Lower lobe of right lung (tissue), 2 donors: ENCODE measurements around the gene SLC29A1. TPM values are rescaled to one million over a fixed set of nuclear protein-coding genes. Genes with fewer than 3 reads are reported as not detected.

Experiments used
- ATAC-seq, 2 donors: fragments of 200-7000 bp; cut with Tn5 transposase; one replicate each; pipeline ENCODE4 v1.9.1; 2020 to 2022; ENCODE audit warnings: mild to moderate bottlenecking in 2 of 2, moderate library complexity in 2 of 2
- DNase-seq: peaks from one replicate; pipeline ENCODE4 v3.0.0-alpha.2; 2020
- H3K27ac ChIP-seq: fragments of 200-600 bp; one replicate; pipeline ENCODE4 v1.8.0; 2022
- H3K27me3 ChIP-seq: fragments of 200-600 bp; one replicate; pipeline ENCODE4 v1.8.0; 2022; ENCODE audit warnings: low read depth
- H3K36me3 ChIP-seq: fragments of 200-600 bp; one replicate; pipeline ENCODE4 v1.8.0; 2022; ENCODE audit warnings: mild to moderate bottlenecking
- H3K4me1 ChIP-seq: fragments of 200-600 bp; one replicate; pipeline ENCODE4 v1.8.0; 2022
- H3K4me3 ChIP-seq: fragments of 200-600 bp; one replicate; pipeline ENCODE4 v1.8.0; 2022; ENCODE audit warnings: mild to moderate bottlenecking
- H3K9me3 ChIP-seq: fragments of 200-600 bp; one replicate; pipeline ENCODE4 v1.8.0; 2022
- CTCF ChIP-seq: fragments of 200-600 bp; IDR thresholded peaks from one replicate; pipeline ENCODE4 v1.8.0; 2022; ENCODE audit warnings: antibody characterized with exemption, mild to moderate bottlenecking
- intact Hi-C: fragments of 100-400 bp; cut with DNase I; formaldehyde crosslinking; loops from one replicate; pipeline ENCODE4 v1.11.0; 2022
- total RNA-seq: library from RNA; stranded (reverse); fragmentation: NEBNext Ultra II Directional; extraction: Animal tissue kit (Norgen Biotek cat#: 25700); gene quantifications from one replicate; pipeline ENCODE4 v1.2.1, GENCODE V29; 2021
- donor health status: DM: no; HTN: yes; CAD: no; lungs with severe emphysema.

The SLC29A1 gene
- total RNA-seq, 1 donor from 2014 or later = 36.2 TPM

- intact Hi-C loops = no loop called here
- no peaks in the 10 kb centered on the region for H3K27me3 ChIP-seq
- ATAC-seq = no peak
- no peaks in the 10 kb centered on the region for H3K36me3 ChIP-seq
- H3K9me3 ChIP-seq = no peaks in the 10 kb centered on the region
- no peak for TF ChIP-seq CTCF
- peak overlapping the region; percentile 80 for H3K27ac ChIP-seq
- no peak for DNase-seq
- H3K4me1 ChIP-seq = peaks cover 81% of the 10 kb centered on the region
- peak overlapping the region; percentile 11 for H3K4me3 ChIP-seq
These were observed 2.5 kb upstream of the SLC29A1 start for GRCh38 chr6:44220913-44221290.

DNA sequence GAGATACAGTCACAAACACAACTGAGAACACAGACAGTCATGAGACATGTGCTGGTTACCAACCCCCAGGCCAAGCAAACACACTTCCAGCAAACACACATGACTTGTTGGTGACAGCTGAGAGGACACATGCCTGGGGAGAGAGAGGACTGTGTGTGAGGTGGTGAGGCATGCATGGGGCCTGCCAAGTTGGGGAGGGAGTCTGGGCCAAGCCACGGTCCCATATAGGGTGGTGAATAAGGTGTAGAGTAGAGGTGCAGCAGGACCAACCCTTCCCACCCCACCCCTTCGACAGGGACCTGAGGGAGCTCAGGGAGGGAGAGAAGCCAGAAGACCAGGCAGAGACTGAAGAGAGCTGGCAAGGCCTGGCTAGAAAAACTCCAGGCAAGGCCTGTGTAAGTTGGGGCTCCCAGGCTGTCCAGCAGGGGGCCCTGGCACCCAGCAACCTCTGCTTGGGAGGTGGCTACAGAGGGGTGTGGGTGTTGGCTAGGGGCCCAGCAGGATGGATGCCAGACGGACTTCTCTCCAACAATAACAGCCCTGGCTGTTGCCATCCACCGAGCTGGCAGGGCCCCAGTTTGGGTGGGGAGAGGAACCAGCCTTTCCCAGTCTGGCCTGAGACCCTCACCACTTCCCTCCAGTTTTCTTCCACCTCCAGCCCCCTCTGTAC, 2.0 kb upstream of the SLC29A1 start:
- intact Hi-C loops = no loop called here
- ATAC-seq = peak; percentile 72 to 81
- peak overlapping the region; percentile 80 for H3K27ac ChIP-seq
- no peaks in the 10 kb centered on the region for H3K36me3 ChIP-seq
- H3K27me3 ChIP-seq = no peaks in the 10 kb centered on the region
- peak overlapping the region; percentile 11 for H3K4me3 ChIP-seq
- peak; percentile 92 for DNase-seq
- peaks cover 86% of the 10 kb centered on the region for H3K4me1 ChIP-seq
- peak; percentile 84 for TF ChIP-seq CTCF
- no peaks in the 10 kb centered on the region for H3K9me3 ChIP-seq

GRCh38 chr6:44221961-44222335, 1.4 kb upstream of the SLC29A1 start:
- Histone ChIP-seq H3K4me3 (peak overlapping the region; percentile 11), H3K36me3 (no peaks in the 10 kb centered on the region), H3K4me1 (peaks cover 85% of the 10 kb centered on the region), H3K9me3 (no peaks in the 10 kb centered on the region), H3K27ac (peak overlapping the region; percentile 80), H3K27me3 (no peaks in the 10 kb centered on the region)
- TF ChIP-seq CTCF = no peak
- ATAC-seq (no peak), DNase-seq (no peak)
- intact Hi-C loops = no loop called here

DNA sequence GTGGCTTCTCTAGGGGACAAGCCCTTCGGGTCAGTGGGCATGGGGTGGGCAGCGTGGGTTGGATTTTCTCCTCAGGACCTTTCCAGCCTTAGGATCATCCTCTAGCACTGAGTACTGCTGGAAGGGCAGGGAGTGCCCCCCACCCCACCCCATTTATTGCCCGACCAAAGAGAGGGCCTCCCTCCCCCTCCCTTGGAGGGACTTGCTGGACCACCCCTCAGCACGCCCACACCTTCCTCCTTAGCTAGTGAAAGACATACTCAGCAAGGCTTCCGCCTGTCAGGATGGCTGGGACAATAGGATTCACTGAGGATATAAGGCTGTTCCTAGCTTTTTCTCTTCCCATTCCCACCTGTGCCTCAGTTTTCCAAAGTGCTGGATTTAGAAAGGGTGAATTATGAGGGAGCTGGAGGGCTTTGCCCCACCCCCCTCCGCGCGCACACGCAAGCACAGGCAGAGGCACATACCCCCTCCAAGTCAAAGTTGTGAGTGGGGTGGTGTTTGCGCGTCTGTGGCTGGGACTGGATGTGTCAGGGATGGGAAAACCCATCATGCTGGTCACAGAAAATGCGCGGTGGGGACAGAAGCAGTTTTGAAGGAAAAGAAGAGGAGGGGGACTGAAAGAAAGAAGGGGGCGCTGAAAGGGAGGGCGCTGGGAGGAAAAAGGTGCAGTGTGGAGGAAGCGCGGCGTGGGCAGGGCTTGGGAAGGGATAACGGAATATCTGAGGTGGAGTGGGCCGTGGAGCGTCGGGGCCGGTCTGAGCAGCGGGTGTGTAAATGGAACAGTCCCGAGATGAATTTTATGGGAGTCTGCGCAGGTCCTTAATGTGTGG, 693 bp upstream of the SLC29A1 start:
- Histone ChIP-seq H3K27me3 (no peaks in the 10 kb centered on the region), H3K9me3 (no peaks in the 10 kb centered on the region), H3K27ac (peak overlapping the region; percentile 80), H3K36me3 (no peaks in the 10 kb centered on the region), H3K4me1 (peaks cover 77% of the 10 kb centered on the region), H3K4me3 (peak overlapping the region; percentile 80)
- ATAC-seq (no peak), DNase-seq (no peak)
- intact Hi-C loops = no loop called here
- TF ChIP-seq CTCF = no peak

DNA sequence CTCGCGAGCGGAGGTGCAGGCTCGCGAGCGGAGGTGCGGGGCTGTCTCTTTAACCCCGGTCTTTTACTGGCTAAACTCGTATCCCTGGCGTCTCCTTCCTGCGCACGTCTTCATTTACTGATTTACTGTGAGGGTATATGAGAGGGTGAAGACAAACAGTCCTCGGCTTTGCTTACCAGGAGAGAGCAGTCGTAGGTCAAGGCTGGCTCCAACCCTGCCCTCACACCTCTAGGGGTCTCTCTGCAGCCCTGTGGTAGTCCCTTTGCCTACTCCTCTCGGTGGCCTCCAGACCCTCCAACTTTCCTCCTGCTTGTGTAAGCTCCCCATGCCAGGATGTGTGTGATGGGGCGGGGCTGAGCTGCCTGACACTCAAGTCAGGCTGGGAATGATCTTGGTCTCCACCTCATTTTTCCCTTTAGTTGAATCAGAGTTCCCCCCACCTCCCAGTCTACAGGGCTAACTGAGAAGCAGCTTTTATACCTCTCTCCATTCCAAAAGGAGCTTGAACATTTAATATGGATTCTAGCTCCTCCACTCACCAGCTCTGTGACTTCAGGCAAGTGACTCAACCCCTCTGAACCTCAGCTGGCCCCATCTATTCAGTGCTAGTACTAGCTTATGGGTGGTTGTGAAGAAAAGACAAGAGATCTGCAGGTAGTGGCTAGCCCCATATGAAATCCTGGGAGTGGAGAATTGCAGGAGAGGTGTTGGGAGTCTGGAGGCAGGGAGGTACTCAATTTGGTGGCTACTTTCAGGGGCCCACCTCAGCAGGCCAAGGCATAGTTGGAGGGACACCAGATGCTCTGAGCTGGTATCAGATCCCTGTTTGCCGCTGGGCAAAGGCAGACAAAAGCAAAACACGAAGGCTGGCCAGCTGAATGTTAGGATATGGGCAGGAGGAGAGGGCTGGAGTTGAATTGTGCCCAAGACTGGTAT, 902 bp downstream of the SLC29A1 start:
- no peaks in the 10 kb centered on the region for H3K27me3 ChIP-seq
- no peak for ATAC-seq
- peak overlapping the region; percentile 31 for H3K27ac ChIP-seq
- H3K9me3 ChIP-seq = no peaks in the 10 kb centered on the region
- H3K4me3 ChIP-seq = peak overlapping the region; percentile 80
- intact Hi-C loops = no loop called here
- TF ChIP-seq CTCF = no peak
- DNase-seq = no peak
- H3K4me1 ChIP-seq = peaks cover 61% of the 10 kb centered on the region
- peaks cover under 1% of the 10 kb centered on the region for H3K36me3 ChIP-seq
